H9 (cell line): ENCODE data around the gene CTAG2. TPM values are rescaled to one million over a fixed set of nuclear protein-coding genes. Genes with fewer than 3 reads are reported as not detected.
A peak's percentile ranks its signal among the peaks of the same experiment; 100 is the strongest.

Experiments used
- DNase-seq: peaks from one replicate; pipeline ENCODE4 v3.0.0-alpha.2; 2017
- H2AFZ ChIP-seq: one replicate; pipeline ENCODE4 v1.6.1; 2013; ENCODE audit warnings: mild to moderate bottlenecking, low read length, control low read depth, moderate library complexity
- H2AK5ac ChIP-seq: 2 replicates; pipeline ENCODE4 v1.6.1; 2013; ENCODE audit warnings: low read length, control low read depth, mixed read lengths; ENCODE audit not compliant: insufficient read length
- H2BK120ac ChIP-seq: one replicate; pipeline ENCODE4 v1.6.1; 2013; ENCODE audit warnings: low read depth, mild to moderate bottlenecking, low read length, control low read depth, inconsistent platforms; ENCODE audit not compliant: poor library complexity, severe bottlenecking
- H2BK12ac ChIP-seq: 2 replicates; pipeline ENCODE4 v1.6.1; 2013; ENCODE audit warnings: low read length, control low read depth, mixed read lengths, low read depth; ENCODE audit not compliant: insufficient read length
- H2BK15ac ChIP-seq: 2 replicates; pipeline ENCODE4 v1.6.1; 2013; ENCODE audit warnings: low read depth, low read length, control low read depth
- H2BK20ac ChIP-seq: one replicate; pipeline ENCODE4 v1.6.1; 2013; ENCODE audit warnings: low read depth, mild to moderate bottlenecking, low read length, control low read depth, inconsistent platforms; ENCODE audit not compliant: poor library complexity, severe bottlenecking
- H2BK5ac ChIP-seq: 2 replicates; pipeline ENCODE4 v1.6.1; 2013; ENCODE audit warnings: low read length, control low read depth, mixed read lengths; ENCODE audit not compliant: insufficient read length
- H3K14ac ChIP-seq: 2 replicates; pipeline ENCODE4 v1.6.1; 2013; ENCODE audit warnings: low read length, control low read depth; ENCODE audit not compliant: insufficient read depth
- H3K18ac ChIP-seq: 2 replicates; pipeline ENCODE4 v1.6.1; 2013; ENCODE audit warnings: low read depth, mild to moderate bottlenecking, mixed read lengths, low read length, control low read depth; ENCODE audit not compliant: insufficient read length
- H3K23ac ChIP-seq: 2 replicates; pipeline ENCODE4 v1.6.1; 2013; ENCODE audit warnings: low read length, control low read depth, mixed read lengths, low read depth; ENCODE audit not compliant: insufficient read length
- H3K23me2 ChIP-seq: 2 replicates; pipeline ENCODE4 v1.6.1; 2013; ENCODE audit warnings: low read depth, mild to moderate bottlenecking, mixed read lengths, low read length, control low read depth; ENCODE audit not compliant: insufficient read length, poor library complexity, severe bottlenecking
- H3K27ac ChIP-seq: 2 replicates; pipeline ENCODE4 v1.5.1; 2013; ENCODE audit warnings: low read length, control low read depth, mixed read lengths, low read depth; ENCODE audit not compliant: insufficient read length
- H3K27me3 ChIP-seq: 2 replicates; pipeline ENCODE4 v1.6.1; 2013; ENCODE audit warnings: low read length, control low read depth, inconsistent platforms; ENCODE audit not compliant: insufficient read depth
- H3K4ac ChIP-seq: 2 replicates; pipeline ENCODE4 v1.6.1; 2013; ENCODE audit warnings: low read depth, mild to moderate bottlenecking, control low read depth, inconsistent platforms, low read length, moderate library complexity
- H3K4me1 ChIP-seq: 2 replicates; pipeline ENCODE4 v1.6.1; 2013; ENCODE audit warnings: low read length, control low read depth, inconsistent platforms; ENCODE audit not compliant: insufficient read depth
- H3K4me2 ChIP-seq: 2 replicates; pipeline ENCODE4 v1.6.1; 2013; ENCODE audit warnings: low read length, control low read depth, mixed read lengths; ENCODE audit not compliant: insufficient read length, insufficient read depth
- H3K56ac ChIP-seq: 2 replicates; pipeline ENCODE4 v1.6.1; 2013; ENCODE audit warnings: low read depth, mild to moderate bottlenecking, mixed read lengths, low read length, control low read depth; ENCODE audit not compliant: insufficient read length
- H3K79me1 ChIP-seq: 2 replicates; pipeline ENCODE4 v1.6.1; 2013; ENCODE audit warnings: low read depth, mild to moderate bottlenecking, moderate library complexity, low read length, control low read depth, inconsistent platforms; ENCODE audit not compliant: insufficient read depth, poor library complexity, severe bottlenecking
- H3K79me2 ChIP-seq: 2 replicates; pipeline ENCODE4 v1.6.1; 2013; ENCODE audit warnings: low read length, control low read depth, inconsistent platforms; ENCODE audit not compliant: insufficient read depth
- H3K9ac ChIP-seq: 2 replicates; pipeline ENCODE4 v1.6.1; 2013; ENCODE audit warnings: low read length, control low read depth, mixed read lengths; ENCODE audit not compliant: insufficient read length; ENCODE audit errors: extremely low read depth
- H3K9me3 ChIP-seq: one replicate; pipeline ENCODE4 v1.6.1; 2013; ENCODE audit warnings: low read depth, low read length, inconsistent platforms; ENCODE audit not compliant: control insufficient read depth
- H3T11ph ChIP-seq: one replicate; pipeline ENCODE4 v1.6.1; 2013; ENCODE audit warnings: mild to moderate bottlenecking, low read length, control low read depth, inconsistent platforms
- H4K20me1 ChIP-seq: one replicate; pipeline ENCODE4 v1.6.1; 2013; ENCODE audit not compliant: control insufficient read depth, insufficient read length, insufficient read depth
- H4K5ac ChIP-seq: 2 replicates; pipeline ENCODE4 v1.6.1; 2013; ENCODE audit warnings: low read depth, mild to moderate bottlenecking, mixed read lengths, low read length, control low read depth; ENCODE audit not compliant: insufficient read length
- H4K8ac ChIP-seq: replicated peaks from 2 replicates; pipeline ENCODE4 v1.6.1; 2013; ENCODE audit warnings: low read length, control low read depth, mixed read lengths, low read depth; ENCODE audit not compliant: insufficient read length
- H4K91ac ChIP-seq: 2 replicates; pipeline ENCODE4 v1.6.1; 2013; ENCODE audit warnings: low read depth, mild to moderate bottlenecking, moderate library complexity, mixed read lengths, low read length, control low read depth; ENCODE audit not compliant: insufficient read length
- H3K27ac Mint-ChIP-seq, 3 experiments: 2 replicates in 2 of 3; 3 replicates in 1 of 3; pipeline ENCODE4 v1.8.0; 2020 to 2021; ENCODE audit warnings: mixed read lengths in 3 of 3, mild to moderate bottlenecking in 1 of 3, moderate library complexity in 1 of 3
- H3K27me3 Mint-ChIP-seq: 2 replicates; pipeline ENCODE4 v1.8.0; 2021; ENCODE audit warnings: low read depth, mild to moderate bottlenecking, moderate library complexity, mixed read lengths
- H3K36me3 Mint-ChIP-seq, 3 experiments: 2 replicates in 2 of 3; 3 replicates in 1 of 3; pipeline ENCODE4 v1.8.0; 2020 to 2021; ENCODE audit warnings: low read depth in 3 of 3, mixed read lengths in 3 of 3; ENCODE audit not compliant: insufficient read depth in 1 of 3
- H3K4me1 Mint-ChIP-seq, 2 experiments: 2 replicates each; pipeline ENCODE4 v1.8.0; 2020; ENCODE audit warnings: mixed read lengths in 2 of 2
- H3K4me3 Mint-ChIP-seq, 2 experiments: 2 replicates in 1 of 2; 3 replicates in 1 of 2; pipeline ENCODE4 v1.8.0; 2020 to 2021; ENCODE audit warnings: mild to moderate bottlenecking in 2 of 2, mixed read lengths in 2 of 2, moderate library complexity in 1 of 2
- H3K9me3 Mint-ChIP-seq, 2 experiments: 2 replicates in 1 of 2; 3 replicates in 1 of 2; pipeline ENCODE4 v1.8.0; 2020; ENCODE audit warnings: mild to moderate bottlenecking in 2 of 2, mixed read lengths in 2 of 2, moderate library complexity in 1 of 2
- WGBS: extraction: QIAGEN DNeasy Blood & Tissue Kit; methylation state at CpG from one replicate; pipeline ENCODE4 v1.1.7; 2013; ENCODE audit warnings: missing lambda C conversion rate, low lambda C conversion rate, mixed read lengths; ENCODE audit not compliant: insufficient read length; ENCODE audit errors: extremely low coverage; 5-methylcytosine and 5-hydroxymethylcytosine counted together
- total RNA-seq: library from RNA; stranded (reverse); gene quantifications from 2 replicates; pipeline ENCODE4 v1.2.1, GENCODE V29; 2021
- TF ChIP-seq, protein P1 (sequence below): fragments of 200-600 bp; sonication (generic); conservative IDR thresholded peaks from 3 replicates; pipeline ENCODE4 v1.8.0; 2021; ENCODE audit warnings: antibody characterized with exemption, mild to moderate bottlenecking

The CTAG2 gene
- total RNA-seq, 1 experiment from 2014 or later: not detected

DNA sequence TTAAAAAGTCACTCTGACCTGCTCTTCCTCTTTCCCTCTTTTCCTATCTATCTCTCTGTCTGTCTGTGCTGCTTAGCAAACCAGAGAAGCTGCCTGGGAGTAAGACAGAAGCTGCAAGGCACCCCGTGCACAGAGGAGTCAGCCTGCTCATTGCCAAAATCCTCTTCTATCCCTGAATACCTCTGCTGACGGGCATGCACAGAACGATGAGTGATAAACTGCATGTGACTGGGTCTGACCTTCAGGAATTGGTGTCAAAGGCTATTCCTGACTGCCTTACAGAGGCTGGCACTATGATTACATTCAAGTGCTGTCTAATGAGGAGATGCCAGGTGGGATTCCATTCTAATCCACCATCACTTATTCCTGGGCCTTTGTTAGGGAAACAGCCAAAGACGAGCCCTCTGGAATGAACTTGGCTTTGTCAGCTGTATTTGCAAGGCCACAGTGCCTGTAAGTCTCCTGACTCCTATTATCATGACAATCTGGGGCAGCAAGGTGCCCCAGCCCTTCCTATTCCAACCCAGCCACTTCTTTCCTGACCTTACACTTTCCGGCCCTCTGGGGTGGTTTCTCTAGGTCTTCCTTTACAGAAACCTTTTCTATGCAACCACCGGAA is 45.4 kb upstream of the CTAG2 start:
- no peak overlapping the region for H3K14ac ChIP-seq
- no peak overlapping the region for H4K5ac ChIP-seq
- H2BK120ac ChIP-seq: no peak overlapping the region
- no peak overlapping the region for H4K91ac ChIP-seq
- H3K9me3 ChIP-seq: peaks cover 56% of the 10 kb centered on the region
- WGBS: no CpG with 5 or more reads among the region's 6 CpGs
- peak overlapping the region; percentile 42 to 79 (median 67); a peak in 4 of 7 replicates for H3K27ac Mint-ChIP-seq
- no peak overlapping the region for H4K8ac ChIP-seq
- no peak overlapping the region for H2BK12ac ChIP-seq
- H3K27me3 Mint-ChIP-seq: peaks cover 3% of the 10 kb centered on the region; the same call in 1 of the 2 replicates
- peak overlapping the region; percentile 20 for H3K4me2 ChIP-seq
- H2AFZ ChIP-seq: no peak overlapping the region
- no peaks in the 10 kb centered on the region for H3K79me2 ChIP-seq
- H3K4me1 Mint-ChIP-seq: peaks cover 13 to 14% of the 10 kb centered on the region in 2 experiments
- H3T11ph ChIP-seq: no peak overlapping the region
- H3K56ac ChIP-seq: no peak overlapping the region
- H3K27ac ChIP-seq: peak overlapping the region; percentile 13
- no peaks in the 10 kb centered on the region for H3K27me3 ChIP-seq
- TF ChIP-seq, protein P1, sequence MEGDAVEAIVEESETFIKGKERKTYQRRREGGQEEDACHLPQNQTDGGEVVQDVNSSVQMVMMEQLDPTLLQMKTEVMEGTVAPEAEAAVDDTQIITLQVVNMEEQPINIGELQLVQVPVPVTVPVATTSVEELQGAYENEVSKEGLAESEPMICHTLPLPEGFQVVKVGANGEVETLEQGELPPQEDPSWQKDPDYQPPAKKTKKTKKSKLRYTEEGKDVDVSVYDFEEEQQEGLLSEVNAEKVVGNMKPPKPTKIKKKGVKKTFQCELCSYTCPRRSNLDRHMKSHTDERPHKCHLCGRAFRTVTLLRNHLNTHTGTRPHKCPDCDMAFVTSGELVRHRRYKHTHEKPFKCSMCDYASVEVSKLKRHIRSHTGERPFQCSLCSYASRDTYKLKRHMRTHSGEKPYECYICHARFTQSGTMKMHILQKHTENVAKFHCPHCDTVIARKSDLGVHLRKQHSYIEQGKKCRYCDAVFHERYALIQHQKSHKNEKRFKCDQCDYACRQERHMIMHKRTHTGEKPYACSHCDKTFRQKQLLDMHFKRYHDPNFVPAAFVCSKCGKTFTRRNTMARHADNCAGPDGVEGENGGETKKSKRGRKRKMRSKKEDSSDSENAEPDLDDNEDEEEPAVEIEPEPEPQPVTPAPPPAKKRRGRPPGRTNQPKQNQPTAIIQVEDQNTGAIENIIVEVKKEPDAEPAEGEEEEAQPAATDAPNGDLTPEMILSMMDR: no peak
- no peak overlapping the region for H2BK15ac ChIP-seq
- no peaks in the 10 kb centered on the region for H3K23me2 ChIP-seq
- H3K9ac ChIP-seq: no peak overlapping the region
- peaks cover 71 to 76% of the 10 kb centered on the region in 2 experiments for H3K9me3 Mint-ChIP-seq
- H3K23ac ChIP-seq: no peak overlapping the region
- no peak overlapping the region for H3K18ac ChIP-seq
- H2BK5ac ChIP-seq: no peak overlapping the region
- H2AK5ac ChIP-seq: no peak overlapping the region
- no peak overlapping the region for H3K4ac ChIP-seq
- DNase-seq: peak; percentile 56
- peaks cover 0 to 6% (median 3%) of the 10 kb centered on the region in 3 experiments; a peak in 3 of 7 replicates for H3K36me3 Mint-ChIP-seq
- peak overlapping the region in 1 of 2 experiments; percentile 36; a peak in 3 of 5 replicates for H3K4me3 Mint-ChIP-seq
- no peaks in the 10 kb centered on the region for H3K79me1 ChIP-seq
- H3K4me1 ChIP-seq: no peaks in the 10 kb centered on the region; the same call in 1 of the 2 replicates
- H4K20me1 ChIP-seq: no peaks in the 10 kb centered on the region
- no peak overlapping the region for H2BK20ac ChIP-seq
